ENCODE measurements around the gene RHOG. TPM values are rescaled to one million over a fixed set of nuclear protein-coding genes. Genes with fewer than 3 reads are reported as not detected.

The RHOG gene
- total and polyA plus RNA-seq, 2 experiments from 2014 or later, result 18.0 to 36.9 TPM

- no peaks in the 10 kb centered on the region for H3K9me2 ChIP-seq (replicated peaks; ENCODE audit: insufficient read depth)
- peaks cover 75% of the 10 kb centered on the region for H3K79me2 ChIP-seq
- H3K4me3 ChIP-seq, result no peak overlapping the region
- peak overlapping the region; percentile 22 for H3K4me2 ChIP-seq
- no peaks in the 10 kb centered on the region for H3K9me3 ChIP-seq (ENCODE audit: low read depth)
- H2AFZ ChIP-seq, result no peak overlapping the region
- peak; percentile 34 for DNase-seq (ENCODE audit: low spot score)
- peak overlapping the region; percentile 12 for H3K27ac ChIP-seq
- TF ChIP-seq, protein P1, sequence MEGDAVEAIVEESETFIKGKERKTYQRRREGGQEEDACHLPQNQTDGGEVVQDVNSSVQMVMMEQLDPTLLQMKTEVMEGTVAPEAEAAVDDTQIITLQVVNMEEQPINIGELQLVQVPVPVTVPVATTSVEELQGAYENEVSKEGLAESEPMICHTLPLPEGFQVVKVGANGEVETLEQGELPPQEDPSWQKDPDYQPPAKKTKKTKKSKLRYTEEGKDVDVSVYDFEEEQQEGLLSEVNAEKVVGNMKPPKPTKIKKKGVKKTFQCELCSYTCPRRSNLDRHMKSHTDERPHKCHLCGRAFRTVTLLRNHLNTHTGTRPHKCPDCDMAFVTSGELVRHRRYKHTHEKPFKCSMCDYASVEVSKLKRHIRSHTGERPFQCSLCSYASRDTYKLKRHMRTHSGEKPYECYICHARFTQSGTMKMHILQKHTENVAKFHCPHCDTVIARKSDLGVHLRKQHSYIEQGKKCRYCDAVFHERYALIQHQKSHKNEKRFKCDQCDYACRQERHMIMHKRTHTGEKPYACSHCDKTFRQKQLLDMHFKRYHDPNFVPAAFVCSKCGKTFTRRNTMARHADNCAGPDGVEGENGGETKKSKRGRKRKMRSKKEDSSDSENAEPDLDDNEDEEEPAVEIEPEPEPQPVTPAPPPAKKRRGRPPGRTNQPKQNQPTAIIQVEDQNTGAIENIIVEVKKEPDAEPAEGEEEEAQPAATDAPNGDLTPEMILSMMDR (IDR thresholded peaks at IDR 0.05; ENCODE audit: poor library complexity), result no peak
- TF ChIP-seq EZH2phosphoT487 (IDR thresholded peaks at IDR 0.05; ENCODE audit: low read depth, severe bottlenecking, unreplicated experiment) (no peak), EZH2 (IDR thresholded peaks at IDR 0.05; ENCODE audit: borderline replicate concordance) (no peak)
- no peaks in the 10 kb centered on the region for H3K27me3 ChIP-seq
- no peaks in the 10 kb centered on the region for H4K20me1 ChIP-seq (ENCODE audit: insufficient read depth, poor library complexity, severe bottlenecking)
- WGBS (ENCODE audit: low lambda C conversion rate, missing lambda C conversion rate), result 54% methylated on average over 2 of the region's 2 CpGs
- H3K36me3 ChIP-seq (replicated peaks; ENCODE audit: insufficient read depth, low read depth), result no peaks in the 10 kb centered on the region
- H3K4me1 ChIP-seq (ENCODE audit: insufficient read depth), result peaks cover 26% of the 10 kb centered on the region
These were observed 39.3 kb upstream of the RHOG start for GRCh38 chr11:3879967-3880542.

- no peaks in the 10 kb centered on the region for H3K9me3 ChIP-seq (ENCODE audit: low read depth)
- H3K9me2 ChIP-seq (replicated peaks; ENCODE audit: insufficient read depth), result no peaks in the 10 kb centered on the region
- TF ChIP-seq, protein P1 (IDR thresholded peaks at IDR 0.05; ENCODE audit: poor library complexity), result no peak
- TF ChIP-seq EZH2phosphoT487 (IDR thresholded peaks at IDR 0.05; ENCODE audit: low read depth, severe bottlenecking, unreplicated experiment) (no peak), EZH2 (IDR thresholded peaks at IDR 0.05; ENCODE audit: borderline replicate concordance) (no peak)
- no peak overlapping the region for H2AFZ ChIP-seq
- WGBS (ENCODE audit: low lambda C conversion rate, missing lambda C conversion rate), result 49% methylated on average over 4 of the region's 4 CpGs
- no peaks in the 10 kb centered on the region for H4K20me1 ChIP-seq (ENCODE audit: insufficient read depth, poor library complexity, severe bottlenecking)
- no peaks in the 10 kb centered on the region for H3K36me3 ChIP-seq (replicated peaks; ENCODE audit: insufficient read depth, low read depth)
- no peak overlapping the region for H3K4me3 ChIP-seq
- H3K4me2 ChIP-seq, result no peak overlapping the region
- no peaks in the 10 kb centered on the region for H3K27me3 ChIP-seq
- peaks cover 26% of the 10 kb centered on the region for H3K4me1 ChIP-seq (ENCODE audit: insufficient read depth)
- DNase-seq (ENCODE audit: low spot score), result no peak
- H3K27ac ChIP-seq, result peak overlapping the region; percentile 12
- peaks cover 75% of the 10 kb centered on the region for H3K79me2 ChIP-seq
These were observed 38.6 kb upstream of the RHOG start for GRCh38 chr11:3879216-3879966.

GRCh38 chr11:3878258-3878584, 37.5 kb upstream of the RHOG start:
- Histone ChIP-seq H3K27ac (peak overlapping the region; percentile 82), H3K4me3 (no peak overlapping the region), H3K4me1 (ENCODE audit: insufficient read depth) (peaks cover 26% of the 10 kb centered on the region), H3K79me2 (peaks cover 74% of the 10 kb centered on the region), H3K9me3 (ENCODE audit: low read depth) (no peaks in the 10 kb centered on the region), H3K4me2 (no peak overlapping the region), H4K20me1 (ENCODE audit: insufficient read depth, poor library complexity, severe bottlenecking) (no peaks in the 10 kb centered on the region), H3K9me2 (replicated peaks; ENCODE audit: insufficient read depth) (no peaks in the 10 kb centered on the region), H2AFZ (no peak overlapping the region), H3K36me3 (replicated peaks; ENCODE audit: insufficient read depth, low read depth) (no peaks in the 10 kb centered on the region), H3K27me3 (no peaks in the 10 kb centered on the region)
- TF ChIP-seq EZH2phosphoT487 (IDR thresholded peaks at IDR 0.05; ENCODE audit: low read depth, severe bottlenecking, unreplicated experiment) (no peak), EZH2 (IDR thresholded peaks at IDR 0.05; ENCODE audit: borderline replicate concordance) (no peak)
- TF ChIP-seq, protein P1 (IDR thresholded peaks at IDR 0.05; ENCODE audit: poor library complexity), result no peak
- DNase-seq (ENCODE audit: low spot score), result no peak
